Measurements from ENCODE around the gene SMARCD1. TPM values are rescaled to one million over a fixed set of nuclear protein-coding genes. Genes with fewer than 3 reads are reported as not detected.

The SMARCD1 gene
- total RNA-seq, 2 experiments from 2014 or later: 62.3 to 88.6 TPM

- peak within 1 kb of the TSS; percentile 89 for H3K4me3 Mint-ChIP-seq
- H3K36me3 Mint-ChIP-seq (ENCODE audit: low read depth): peaks cover 11% of the 10 kb centered on the region
- ChIA-PET POLR2A (interaction anchor here (0.6 to 0.9 kb wide), 5 partner anchors 22 to 846 kb away, joined by 3 read pairs; partner anchors contain the start of gene SMARCD1), CTCF (interaction anchor here (0.6 to 6.6 kb wide), 60 partner anchors 12 to 416 kb away, joined by 3 to 86 read pairs (median 4); partner anchors contain the start of genes ASIC1, BCDIN3D, CERS5 and DIP2B)
- H3K9me3 Mint-ChIP-seq: no peaks in the 10 kb centered on the region
- peaks cover 34% of the 10 kb centered on the region for H3K4me1 Mint-ChIP-seq
- H3K27ac Mint-ChIP-seq: peak within 1 kb of the TSS; percentile 97
- H3K27me3 Mint-ChIP-seq: no peaks in the 10 kb centered on the region
- peak; percentile 99 for DNase-seq
These were observed 26.7 kb downstream of the SMARCD1 start, which contains the start of gene COX14 for GRCh38 chr12:50111693-50112455. TSS of gene COX14 (plus strand) at chr12:50112236. CDS start at chr12:50120044, 7,808 bp downstream.

- Mint-ChIP-seq H3K36me3 (ENCODE audit: low read depth) (peaks cover 13% of the 10 kb centered on the region), H3K27me3 (no peaks in the 10 kb centered on the region), H3K27ac (peak overlapping the region; percentile 97), H3K4me3 (peak overlapping the region; percentile 89), H3K9me3 (no peaks in the 10 kb centered on the region), H3K4me1 (peaks cover 39% of the 10 kb centered on the region)
- peak; percentile 29 for DNase-seq
- POLR2A ChIA-PET: interaction anchor here (0.6 to 0.8 kb wide), 4 partner anchors 23 to 847 kb away, joined by 3 to 7 read pairs (median 3); no protein-coding TSS in a partner anchor
- CTCF ChIA-PET: interaction anchor here (0.6 to 6.6 kb wide), 26 partner anchors 11 to 788 kb away, joined by 3 to 86 read pairs (median 7); partner anchors contain the start of genes CERS5, DIP2B, GPD1 and SMARCD1
These were observed 27.5 kb downstream of the SMARCD1 start for GRCh38 chr12:50112456-50113218.

GRCh38 chr12:50117057-50117622, 32.0 kb downstream of the SMARCD1 start:
- no peak overlapping the region for H3K4me3 Mint-ChIP-seq
- POLR2A ChIA-PET: interaction anchor here (0.6 kb wide), 2 partner anchors 79 to 493 kb away, joined by 3 read pairs; no protein-coding TSS in a partner anchor
- CTCF ChIA-PET: interaction anchor here (0.9 to 1.5 kb wide), 5 partner anchors 12 to 59 kb away, joined by 3 to 5 read pairs (median 3); partner anchors contain the start of gene GPD1
- no peaks in the 10 kb centered on the region for H3K27me3 Mint-ChIP-seq
- peaks cover 25% of the 10 kb centered on the region for H3K4me1 Mint-ChIP-seq
- H3K27ac Mint-ChIP-seq: no peak overlapping the region
- no peak for DNase-seq
- no peaks in the 10 kb centered on the region for H3K9me3 Mint-ChIP-seq
- peaks cover 30% of the 10 kb centered on the region for H3K36me3 Mint-ChIP-seq (ENCODE audit: low read depth)

- DNase-seq: no peak
- Mint-ChIP-seq H3K4me1 (peaks cover 20% of the 10 kb centered on the region), H3K4me3 (no peak overlapping the region), H3K9me3 (no peaks in the 10 kb centered on the region), H3K27me3 (no peaks in the 10 kb centered on the region), H3K27ac (no peak overlapping the region), H3K36me3 (ENCODE audit: low read depth) (peaks cover 36% of the 10 kb centered on the region)
- ChIA-PET POLR2A (no interaction called here), CTCF (interaction anchor here (0.6 to 9.5 kb wide), 4 partner anchors 8 to 207 kb away, joined by 3 to 63 read pairs (median 4); partner anchors contain the start of gene COX14)
These were observed 34.2 kb downstream of the SMARCD1 start for GRCh38 chr12:50119387-50119786.

GRCh38 chr12:50120521-50120920, 35.4 kb downstream of the SMARCD1 start:
- ChIA-PET POLR2A (no interaction called here), CTCF (interaction anchor here (1.1 to 9.5 kb wide), 2 partner anchors 9 to 175 kb away, joined by 4 to 63 read pairs; partner anchors contain the start of gene COX14)
- no peak for DNase-seq
- Mint-ChIP-seq H3K9me3 (no peaks in the 10 kb centered on the region), H3K27me3 (no peaks in the 10 kb centered on the region), H3K4me1 (peaks cover 22% of the 10 kb centered on the region), H3K27ac (no peak overlapping the region), H3K36me3 (ENCODE audit: low read depth) (peaks cover 33% of the 10 kb centered on the region), H3K4me3 (no peak overlapping the region)

- H3K27ac Mint-ChIP-seq: no peak overlapping the region
- POLR2A ChIA-PET: no interaction called here
- no peak overlapping the region for H3K4me3 Mint-ChIP-seq
- CTCF ChIA-PET: interaction anchor here (1.1 to 9.5 kb wide), 2 partner anchors 10 to 175 kb away, joined by 4 to 63 read pairs; partner anchors contain the start of gene COX14
- H3K9me3 Mint-ChIP-seq: no peaks in the 10 kb centered on the region
- DNase-seq: no peak
- no peaks in the 10 kb centered on the region for H3K27me3 Mint-ChIP-seq
- H3K4me1 Mint-ChIP-seq: peaks cover 21% of the 10 kb centered on the region
- H3K36me3 Mint-ChIP-seq (ENCODE audit: low read depth): peaks cover 29% of the 10 kb centered on the region
These were observed 35.8 kb downstream of the SMARCD1 start for GRCh38 chr12:50120953-50121352.

- CTCF ChIA-PET: interaction anchor here (1.1 to 9.5 kb wide), 3 partner anchors 9 to 176 kb away, joined by 4 to 63 read pairs (median 5); partner anchors contain the start of gene COX14
- no peak overlapping the region for H3K4me3 Mint-ChIP-seq
- H3K36me3 Mint-ChIP-seq (ENCODE audit: low read depth): peaks cover 31% of the 10 kb centered on the region
- H3K27ac Mint-ChIP-seq: no peak overlapping the region
- DNase-seq: no peak
- H3K4me1 Mint-ChIP-seq: peaks cover 16% of the 10 kb centered on the region
- POLR2A ChIA-PET: no interaction called here
- no peaks in the 10 kb centered on the region for H3K27me3 Mint-ChIP-seq
- no peaks in the 10 kb centered on the region for H3K9me3 Mint-ChIP-seq
These were observed 36.5 kb downstream of the SMARCD1 start for GRCh38 chr12:50121641-50122040.

- no peaks in the 10 kb centered on the region for H3K9me3 Mint-ChIP-seq
- ChIA-PET CTCF (interaction anchor here (1.3 to 9.5 kb wide), 2 partner anchors 9 to 12 kb away, joined by 3 to 63 read pairs; partner anchors contain the start of gene COX14), POLR2A (no interaction called here)
- H3K36me3 Mint-ChIP-seq (ENCODE audit: low read depth): peaks cover 36% of the 10 kb centered on the region
- no peak overlapping the region for H3K27ac Mint-ChIP-seq
- no peaks in the 10 kb centered on the region for H3K27me3 Mint-ChIP-seq
- H3K4me3 Mint-ChIP-seq: no peak overlapping the region
- DNase-seq: no peak
- H3K4me1 Mint-ChIP-seq: peaks cover 10% of the 10 kb centered on the region
These were observed 38.1 kb downstream of the SMARCD1 start for GRCh38 chr12:50123203-50123602.

GRCh38 chr12:50127546-50127945, 42.4 kb downstream of the SMARCD1 start:
- no peaks in the 10 kb centered on the region for H3K9me3 Mint-ChIP-seq
- DNase-seq: no peak
- POLR2A ChIA-PET: interaction anchor here (0.6 kb wide), 1 partner anchor 123 kb away, joined by 8 read pairs; no protein-coding TSS in a partner anchor
- H3K27ac Mint-ChIP-seq: peak overlapping the region; percentile 4
- H3K4me1 Mint-ChIP-seq: peaks cover 12% of the 10 kb centered on the region
- no peaks in the 10 kb centered on the region for H3K27me3 Mint-ChIP-seq
- H3K4me3 Mint-ChIP-seq: no peak overlapping the region
- H3K36me3 Mint-ChIP-seq (ENCODE audit: low read depth): peaks cover 41% of the 10 kb centered on the region
- CTCF ChIA-PET: interaction anchor here (0.8 to 9.5 kb wide), 3 partner anchors 16 to 182 kb away, joined by 3 to 63 read pairs (median 4); partner anchors contain the start of gene COX14

GRCh38 chr12:50129290-50129689, 44.1 kb downstream of the SMARCD1 start:
- H3K4me3 Mint-ChIP-seq: no peak overlapping the region
- no peaks in the 10 kb centered on the region for H3K9me3 Mint-ChIP-seq
- CTCF ChIA-PET: interaction anchor here (0.6 to 5.3 kb wide), 11 partner anchors 12 to 1092 kb away, joined by 3 to 50 read pairs (median 4); partner anchors contain the start of gene COX14
- no peak overlapping the region for H3K27ac Mint-ChIP-seq
- H3K36me3 Mint-ChIP-seq (ENCODE audit: low read depth): peaks cover 43% of the 10 kb centered on the region
- POLR2A ChIA-PET: interaction anchor here (0.5 to 0.7 kb wide), 2 partner anchors 44 to 93 kb away, joined by 7 read pairs; no protein-coding TSS in a partner anchor
- no peak for DNase-seq
- peaks cover 12% of the 10 kb centered on the region for H3K4me1 Mint-ChIP-seq
- H3K27me3 Mint-ChIP-seq: no peaks in the 10 kb centered on the region

GRCh38 chr12:50132505-50133135, 47.5 kb downstream of the SMARCD1 start:
- POLR2A ChIA-PET: interaction anchor here (0.6 kb wide), 2 partner anchors 82 to 124 kb away, joined by 3 read pairs; no protein-coding TSS in a partner anchor
- Mint-ChIP-seq H3K9me3 (no peaks in the 10 kb centered on the region), H3K27ac (peak overlapping the region; percentile 16), H3K36me3 (ENCODE audit: low read depth) (peaks cover 49% of the 10 kb centered on the region), H3K4me3 (no peak overlapping the region), H3K27me3 (no peaks in the 10 kb centered on the region), H3K4me1 (peaks cover 8% of the 10 kb centered on the region)
- CTCF ChIA-PET: interaction anchor here (0.7 to 5.3 kb wide), 8 partner anchors 8 to 78 kb away, joined by 3 to 50 read pairs (median 4); partner anchors contain the start of genes CERS5 and COX14
- peak; percentile 39 for DNase-seq

All from activated CD4-positive, alpha-beta T cell treated with anti-CD3 and anti-CD28 coated beads, Interleukin-2, amount 10 ng/mL, durations not matched to agents 7 days and 5 days (primary cell).